Measurements from ENCODE around the gene NOP53.
"Not testable (repeated sequence)": the region's sequence is repeated elsewhere in the genome, so short reads cannot be mapped to it uniquely, and the experiment has no call there.

DNA sequence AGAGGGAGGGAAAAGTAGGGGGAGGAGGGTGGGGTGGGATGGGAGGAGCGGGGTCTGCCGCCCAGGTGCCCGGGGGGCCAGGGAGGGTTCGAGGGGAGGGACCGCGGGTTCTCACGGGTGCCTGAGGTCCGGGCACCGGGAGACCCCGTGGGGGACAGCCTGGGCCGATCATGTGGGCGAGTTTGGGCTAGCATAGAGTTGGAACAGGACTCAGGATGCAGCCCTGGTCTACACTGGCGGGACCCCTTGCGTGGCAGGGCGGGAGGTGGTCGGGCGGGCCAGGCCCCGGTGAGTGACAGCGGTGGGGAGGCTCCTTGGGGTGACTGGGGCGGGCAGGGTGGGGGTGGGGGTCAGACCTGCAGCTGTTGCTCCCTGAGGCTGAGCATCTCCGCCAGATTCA lies 57.8 kb downstream of the NOP53 start:
- TF ChIP-seq GABPA, POLR2AphosphoS5 (IDR thresholded peaks at IDR 0.05; ENCODE audit: low read depth): not testable (repeated sequence)
- TF ChIP-seq, protein P1, sequence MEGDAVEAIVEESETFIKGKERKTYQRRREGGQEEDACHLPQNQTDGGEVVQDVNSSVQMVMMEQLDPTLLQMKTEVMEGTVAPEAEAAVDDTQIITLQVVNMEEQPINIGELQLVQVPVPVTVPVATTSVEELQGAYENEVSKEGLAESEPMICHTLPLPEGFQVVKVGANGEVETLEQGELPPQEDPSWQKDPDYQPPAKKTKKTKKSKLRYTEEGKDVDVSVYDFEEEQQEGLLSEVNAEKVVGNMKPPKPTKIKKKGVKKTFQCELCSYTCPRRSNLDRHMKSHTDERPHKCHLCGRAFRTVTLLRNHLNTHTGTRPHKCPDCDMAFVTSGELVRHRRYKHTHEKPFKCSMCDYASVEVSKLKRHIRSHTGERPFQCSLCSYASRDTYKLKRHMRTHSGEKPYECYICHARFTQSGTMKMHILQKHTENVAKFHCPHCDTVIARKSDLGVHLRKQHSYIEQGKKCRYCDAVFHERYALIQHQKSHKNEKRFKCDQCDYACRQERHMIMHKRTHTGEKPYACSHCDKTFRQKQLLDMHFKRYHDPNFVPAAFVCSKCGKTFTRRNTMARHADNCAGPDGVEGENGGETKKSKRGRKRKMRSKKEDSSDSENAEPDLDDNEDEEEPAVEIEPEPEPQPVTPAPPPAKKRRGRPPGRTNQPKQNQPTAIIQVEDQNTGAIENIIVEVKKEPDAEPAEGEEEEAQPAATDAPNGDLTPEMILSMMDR (IDR thresholded peaks at IDR 0.05; ENCODE audit: insufficient read depth, low read length), result not testable (repeated sequence)
